ENCODE measurements around the gene CGNL1.

The CGNL1 gene

GRCh38 chr15:57557810-57558209, 181.5 kb downstream of the CGNL1 start:
- Histone ChIP-seq H3K4me3 (replicated peaks; ENCODE audit: insufficient read depth, low read length) (no peak overlapping the region), H3K27ac (replicated peaks) (no peak overlapping the region), H3K27me3 (ENCODE audit: insufficient read depth, poor library complexity, severe bottlenecking) (no peaks in the 10 kb centered on the region)
- DNase-seq (ENCODE audit: low read depth in 1 of 2, low spot score in 1 of 2), result no peak
- TF ChIP-seq CTCF (IDR thresholded peaks at IDR 0.05; ENCODE audit: insufficient read depth, low read length) (no peak), GABPA (IDR thresholded peaks at IDR 0.05; ENCODE audit: low read depth) (no peak), POLR2AphosphoS5 (IDR thresholded peaks at IDR 0.05; ENCODE audit: low read depth) (no peak)

GRCh38 chr15:57559875-57560274, 183.6 kb downstream of the CGNL1 start:
- no peaks in the 10 kb centered on the region for H3K27me3 ChIP-seq (ENCODE audit: insufficient read depth, poor library complexity, severe bottlenecking)
- H3K4me3 ChIP-seq (replicated peaks; ENCODE audit: insufficient read depth, low read length), result no peak overlapping the region
- TF ChIP-seq CTCF (IDR thresholded peaks at IDR 0.05; ENCODE audit: insufficient read depth, low read length), result peak; percentile 82
- TF ChIP-seq REST (IDR thresholded peaks at IDR 0.05; ENCODE audit: insufficient replicate concordance, low read depth), result no peak
- no peak overlapping the region for H3K27ac ChIP-seq (replicated peaks)
- DNase-seq (ENCODE audit: low read depth in 1 of 2, low spot score in 1 of 2), result peak; percentile 8 to 60

- Histone ChIP-seq H3K27me3 (ENCODE audit: insufficient read depth, poor library complexity, severe bottlenecking) (no peaks in the 10 kb centered on the region), H3K4me3 (replicated peaks; ENCODE audit: insufficient read depth, low read length) (peak overlapping the region; percentile 6; the same call in 1 of the 2 replicates), H3K27ac (replicated peaks) (no peak overlapping the region)
- TF ChIP-seq SPI1 (IDR thresholded peaks at IDR 0.05; ENCODE audit: borderline replicate concordance, low read depth) (peak; percentile 52; the same call in 1 of the 2 replicates), CTCF (IDR thresholded peaks at IDR 0.05; ENCODE audit: insufficient read depth, low read length) (peak; percentile 69), REST (IDR thresholded peaks at IDR 0.05; ENCODE audit: insufficient replicate concordance, low read depth) (no peak), POLR2AphosphoS5 (IDR thresholded peaks at IDR 0.05; ENCODE audit: low read depth) (0 out of 2 replicates have a peak, but pooled peaks have one; percentile 39), GABPA (IDR thresholded peaks at IDR 0.05; ENCODE audit: low read depth) (peak; percentile 33; the same call in 1 of the 2 replicates)
- DNase-seq (ENCODE audit: low read depth in 1 of 2, low spot score in 1 of 2), result peak; percentile 29 to 71
Observed at GRCh38 chr15:57561041-57561711, 184.9 kb downstream of the CGNL1 start.

Data from HL-60 (cell line).